Hepatic stellate cell (primary cell): ENCODE results near the gene ELMO1.

Experiments used
- DNase-seq: peaks from one replicate; pipeline ENCODE4 v3.0.0; 2011; ENCODE audit warnings: low spot score

The ELMO1 gene

DNA sequence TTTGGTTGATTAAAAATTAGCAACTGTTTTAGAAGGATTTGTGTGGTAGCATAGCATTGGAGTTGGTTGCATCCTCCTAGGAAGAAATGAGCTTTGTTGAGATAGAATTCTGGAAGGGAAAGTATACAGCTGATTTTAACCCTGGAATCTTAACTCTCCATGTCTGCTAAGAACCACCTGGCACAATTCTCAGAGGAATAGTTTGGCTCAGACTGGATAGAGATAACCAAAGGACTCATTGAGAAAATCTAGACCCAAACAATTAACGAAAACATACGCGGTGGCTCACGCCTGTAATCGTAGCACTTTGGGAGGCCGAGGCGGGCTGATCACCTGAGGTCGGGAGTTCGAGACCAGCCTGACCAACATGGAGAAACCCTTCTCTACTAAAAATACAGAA is 625.3 kb downstream of the ELMO1 start:
- DNase-seq, result no peak

DNA sequence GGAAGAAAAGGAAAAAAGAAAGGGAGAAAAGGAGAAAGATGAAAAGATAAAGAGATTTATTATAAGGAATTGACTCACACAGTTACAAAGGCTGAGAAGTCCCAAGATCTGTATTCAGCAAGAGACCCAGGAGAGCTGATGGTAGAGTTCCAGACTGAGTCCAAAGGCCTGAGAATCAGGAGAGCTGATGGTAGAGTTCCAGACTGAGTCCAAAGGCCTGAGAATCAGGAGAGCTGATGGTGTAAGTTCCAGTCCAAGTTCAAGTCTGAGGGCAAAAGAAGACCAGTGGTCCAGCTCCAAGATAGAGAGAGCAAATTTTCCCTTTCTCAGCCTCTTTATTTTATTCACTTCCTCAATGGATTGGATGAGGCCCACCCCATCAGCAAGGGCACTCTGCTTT is 627.0 kb downstream of the ELMO1 start:
- no peak for DNase-seq

DNA sequence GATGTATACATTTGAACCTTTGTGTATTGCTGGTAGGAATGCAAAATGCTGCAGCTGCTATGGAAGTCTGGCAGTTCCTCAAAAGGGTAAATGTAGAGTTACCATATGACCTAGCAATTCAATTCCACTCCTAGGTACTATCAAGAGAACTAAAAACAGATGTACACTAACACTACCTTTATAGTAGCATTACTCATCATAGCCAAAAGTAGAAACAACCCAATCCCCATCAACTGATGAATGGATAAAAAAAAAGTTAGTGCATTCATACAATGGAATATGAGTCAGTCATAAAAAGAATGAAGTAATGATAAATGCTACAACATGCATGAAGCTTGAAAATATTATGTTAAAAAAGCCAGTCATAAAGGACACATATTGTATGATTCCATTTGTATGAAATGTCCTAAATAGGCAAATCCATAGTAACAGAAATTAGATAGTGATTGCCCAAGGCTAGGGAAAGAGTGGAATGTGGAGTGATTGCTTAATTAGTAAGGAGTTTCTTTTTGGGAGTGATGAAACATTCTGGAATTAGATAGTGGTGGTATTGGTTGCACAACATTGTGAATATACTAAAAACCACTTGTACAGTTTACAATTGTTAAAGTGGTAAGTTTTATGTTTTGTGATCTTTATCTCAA is 628.0 kb downstream of the ELMO1 start:
- DNase-seq, result no peak

DNA sequence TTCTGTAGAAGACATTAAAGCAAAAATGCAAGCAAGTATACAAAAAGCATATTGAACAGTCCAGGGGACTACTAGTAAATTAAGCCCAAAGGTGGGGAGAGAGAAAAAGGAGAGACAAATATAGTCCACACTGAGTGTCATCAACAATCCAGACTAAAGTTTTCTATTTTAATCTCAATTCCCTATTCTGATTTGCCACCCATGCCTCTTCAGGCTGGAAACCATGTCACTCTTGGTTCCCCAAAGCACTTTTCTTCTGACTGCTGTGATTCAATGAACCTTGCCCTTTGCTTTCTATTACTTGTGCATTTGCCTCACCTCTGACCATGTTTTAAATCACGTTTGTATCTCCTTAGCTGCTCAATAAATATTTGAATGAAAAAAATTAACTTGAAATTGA is 629.0 kb downstream of the ELMO1 start:
- no peak for DNase-seq

DNA sequence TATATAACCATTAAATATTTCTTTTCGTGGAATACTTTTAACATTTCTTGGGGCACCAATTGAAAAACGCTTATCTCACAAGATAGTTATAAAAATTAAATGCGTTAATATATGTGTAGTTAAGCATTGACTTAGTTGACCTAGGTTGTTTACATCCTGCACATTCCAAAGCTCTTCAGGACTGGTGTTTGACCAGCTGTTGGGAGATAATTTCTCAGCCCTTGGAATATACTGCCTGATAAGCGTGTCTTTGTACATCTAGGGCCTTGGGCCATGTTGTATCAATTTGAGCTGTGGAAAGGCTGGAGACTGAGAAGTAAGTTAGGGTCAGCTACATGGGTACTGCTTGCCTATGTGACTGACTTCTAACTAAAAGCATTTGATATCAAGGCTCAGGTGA is 634.4 kb downstream of the ELMO1 start:
- DNase-seq, result no peak

DNA sequence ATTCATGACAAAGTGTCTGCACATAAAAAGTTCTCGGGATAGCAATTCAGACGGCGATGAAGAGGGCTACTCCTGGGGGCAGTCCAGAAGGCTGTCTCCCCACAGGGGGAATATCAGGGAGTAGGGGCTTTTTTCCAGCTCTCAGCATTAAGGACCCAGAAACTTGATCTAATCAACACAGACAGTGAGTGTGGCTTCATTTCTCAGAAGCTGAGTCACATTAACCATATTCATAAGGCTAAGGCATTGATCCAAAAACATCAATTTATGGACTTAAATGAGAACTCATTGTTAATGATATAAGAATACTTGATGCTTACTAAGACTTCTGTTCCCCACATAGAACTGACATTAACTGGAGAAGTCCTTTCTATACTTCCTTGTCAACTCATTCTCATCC is 636.9 kb downstream of the ELMO1 start:
- DNase-seq, result no peak

DNA sequence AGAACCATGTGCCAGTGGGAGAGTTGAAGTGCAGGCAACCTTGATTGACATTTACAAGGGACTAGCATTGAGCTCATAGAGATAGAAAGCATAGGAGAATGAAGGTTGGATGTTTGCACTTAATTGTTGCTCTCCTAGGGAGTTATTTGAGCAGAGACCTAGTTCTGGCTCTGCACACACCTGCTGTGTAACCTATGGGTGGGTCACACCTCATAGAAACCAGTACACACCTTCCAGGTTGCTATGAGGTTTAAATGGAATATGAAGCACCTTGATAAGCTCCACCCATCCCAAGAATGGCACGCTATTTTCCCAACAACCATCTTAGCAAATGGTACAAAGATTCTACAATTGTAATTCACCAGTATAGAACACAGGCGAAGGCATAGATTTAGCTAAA is 638.2 kb downstream of the ELMO1 start:
- no peak for DNase-seq

DNA sequence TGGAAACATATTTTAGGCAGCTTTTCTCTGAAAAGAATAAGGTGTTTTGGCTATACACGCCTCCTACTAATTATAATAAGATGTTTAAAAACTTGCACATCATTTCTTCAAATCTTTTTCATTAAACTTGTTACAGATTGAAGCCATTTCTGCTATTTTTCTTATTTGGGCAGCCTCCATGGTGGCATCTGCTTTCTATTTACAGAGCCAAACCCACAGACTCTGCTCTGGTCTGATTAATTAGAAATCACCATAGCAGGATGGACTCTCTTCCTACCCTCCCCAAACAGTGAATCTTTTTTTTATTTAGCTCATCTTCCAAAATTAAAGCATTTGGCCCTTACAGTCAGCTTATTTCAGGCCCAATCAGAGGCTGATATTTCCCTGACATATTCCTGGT is 638.6 kb downstream of the ELMO1 start:
- no peak for DNase-seq

DNA sequence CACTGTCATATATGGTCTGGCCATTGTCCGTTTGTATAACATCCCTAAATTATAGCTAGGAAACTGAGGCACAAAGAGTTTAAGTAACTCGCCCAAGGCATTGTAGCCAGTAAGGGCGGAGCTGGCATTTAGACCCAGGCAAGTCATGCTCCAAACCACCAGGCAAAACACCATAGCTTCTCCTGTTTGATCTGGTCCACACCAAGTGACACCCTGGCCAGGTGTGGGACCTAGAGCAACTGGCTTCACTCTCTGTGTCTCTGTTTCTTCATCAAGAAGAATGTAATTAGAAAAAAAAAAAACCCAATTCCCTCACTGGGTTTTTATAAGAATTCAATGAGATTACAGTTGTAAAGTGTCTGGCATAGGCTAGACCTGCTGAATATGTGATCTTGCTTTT is 639.2 kb downstream of the ELMO1 start:
- DNase-seq, result no peak

DNA sequence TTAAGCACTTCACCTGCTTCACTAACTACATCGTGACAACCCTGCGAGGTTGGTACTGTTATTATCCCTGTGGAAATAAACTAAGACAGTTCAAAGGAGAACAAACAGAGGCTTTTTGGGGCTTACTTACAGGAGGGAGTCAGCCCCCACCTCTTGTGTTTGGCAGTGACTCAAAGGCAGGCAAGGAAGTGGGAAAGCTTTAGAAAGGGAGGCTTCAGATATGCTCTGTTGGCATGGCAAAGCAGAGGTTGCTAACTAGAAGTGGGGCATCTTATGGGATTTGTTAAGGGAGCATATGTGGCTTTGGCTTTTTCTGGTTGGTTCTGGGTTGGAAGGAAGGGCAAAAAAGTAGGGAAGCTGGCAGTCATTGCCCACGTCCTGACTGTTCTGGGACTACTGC is 639.6 kb downstream of the ELMO1 start:
- DNase-seq, result no peak

DNA sequence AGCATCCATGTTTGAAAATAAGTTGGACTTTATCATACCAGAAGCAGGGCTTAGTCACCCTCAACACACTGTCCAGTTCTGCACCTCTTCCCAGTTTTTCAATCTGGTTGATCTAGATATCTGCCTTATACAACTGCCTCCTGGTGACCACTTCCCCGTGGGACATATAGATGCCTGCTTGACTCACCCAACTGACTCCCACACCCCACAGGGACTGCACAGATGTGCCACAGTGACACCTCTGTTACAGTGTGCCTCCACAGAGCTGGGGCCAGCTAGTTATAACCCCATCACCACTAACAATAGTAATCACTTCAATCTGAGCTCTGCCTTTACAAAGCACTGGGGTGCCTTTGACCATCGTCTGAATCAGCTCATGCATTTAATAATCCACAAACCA is 641.8 kb downstream of the ELMO1 start:
- no peak for DNase-seq
